ENCODE data around the gene IGFBP7.

IGFBP7 gene

GRCh38 chr4:57070461-57070860, 39.7 kb downstream of the IGFBP7 start:
- H3K4me3 ChIP-seq (ENCODE audit: insufficient read length, low read depth): no peak overlapping the region
- no peak overlapping the region for H3K9ac ChIP-seq (ENCODE audit: insufficient read length, low read depth)
- no peaks in the 10 kb centered on the region for H3K9me3 ChIP-seq (ENCODE audit: insufficient read depth, low read length)
- no peak for TF ChIP-seq ZNF274 (IDR thresholded peaks at IDR 0.05; ENCODE audit: low read depth, low read length)
- TF ChIP-seq YY1 (IDR thresholded peaks at IDR 0.05; ENCODE audit: insufficient read depth, insufficient read length): no peak
- no peak for TF ChIP-seq SUZ12 (IDR thresholded peaks at IDR 0.05; ENCODE audit: extremely low read depth, insufficient read depth, insufficient read length)
- H3K36me3 ChIP-seq (ENCODE audit: insufficient read depth, insufficient read length, low read length): no peaks in the 10 kb centered on the region
- no peak for DNase-seq (ENCODE audit: low read depth, low spot score)
- H3K4me1 ChIP-seq (ENCODE audit: insufficient read depth, insufficient read length): no peaks in the 10 kb centered on the region
- no peaks in the 10 kb centered on the region for H3K27me3 ChIP-seq (ENCODE audit: insufficient read depth, insufficient read length)

GRCh38 chr4:57068237-57068981, 41.8 kb downstream of the IGFBP7 start:
- Histone ChIP-seq H3K27me3 (ENCODE audit: insufficient read depth, insufficient read length) (no peaks in the 10 kb centered on the region), H3K9me3 (ENCODE audit: insufficient read depth, low read length) (no peaks in the 10 kb centered on the region), H3K36me3 (ENCODE audit: insufficient read depth, insufficient read length, low read length) (no peaks in the 10 kb centered on the region), H3K9ac (ENCODE audit: insufficient read length, low read depth) (no peak overlapping the region), H3K4me3 (ENCODE audit: insufficient read length, low read depth) (no peak overlapping the region), H3K4me1 (ENCODE audit: insufficient read depth, insufficient read length) (no peaks in the 10 kb centered on the region)
- TF ChIP-seq YY1 (IDR thresholded peaks at IDR 0.05; ENCODE audit: insufficient read depth, insufficient read length) (no peak), SUZ12 (IDR thresholded peaks at IDR 0.05; ENCODE audit: extremely low read depth, insufficient read depth, insufficient read length) (no peak), ZNF274 (IDR thresholded peaks at IDR 0.05; ENCODE audit: low read depth, low read length) (no peak)
- DNase-seq (ENCODE audit: low read depth, low spot score): no peak

GRCh38 chr4:57065730-57066482, 44.3 kb downstream of the IGFBP7 start:
- TF ChIP-seq SUZ12 (IDR thresholded peaks at IDR 0.05; ENCODE audit: extremely low read depth, insufficient read depth, insufficient read length): no peak
- TF ChIP-seq ZNF274 (IDR thresholded peaks at IDR 0.05; ENCODE audit: low read depth, low read length): no peak
- TF ChIP-seq YY1 (IDR thresholded peaks at IDR 0.05; ENCODE audit: insufficient read depth, insufficient read length): no peak
- Histone ChIP-seq H3K27me3 (ENCODE audit: insufficient read depth, insufficient read length) (no peaks in the 10 kb centered on the region), H3K36me3 (ENCODE audit: insufficient read depth, insufficient read length, low read length) (no peaks in the 10 kb centered on the region), H3K9ac (ENCODE audit: insufficient read length, low read depth) (no peak overlapping the region), H3K4me1 (ENCODE audit: insufficient read depth, insufficient read length) (no peaks in the 10 kb centered on the region), H3K4me3 (ENCODE audit: insufficient read length, low read depth) (no peak overlapping the region), H3K9me3 (ENCODE audit: insufficient read depth, low read length) (no peaks in the 10 kb centered on the region)
- no peak for DNase-seq (ENCODE audit: low read depth, low spot score)

GRCh38 chr4:57064811-57065711, 45.1 kb downstream of the IGFBP7 start:
- TF ChIP-seq ZNF274 (IDR thresholded peaks at IDR 0.05; ENCODE audit: low read depth, low read length): no peak
- no peak for TF ChIP-seq SUZ12 (IDR thresholded peaks at IDR 0.05; ENCODE audit: extremely low read depth, insufficient read depth, insufficient read length)
- no peak for TF ChIP-seq YY1 (IDR thresholded peaks at IDR 0.05; ENCODE audit: insufficient read depth, insufficient read length)
- H3K9ac ChIP-seq (ENCODE audit: insufficient read length, low read depth): no peak overlapping the region
- H3K4me3 ChIP-seq (ENCODE audit: insufficient read length, low read depth): no peak overlapping the region

GRCh38 chr4:57064120-57064519, 46.1 kb downstream of the IGFBP7 start:
- no peaks in the 10 kb centered on the region for H3K9me3 ChIP-seq (ENCODE audit: insufficient read depth, low read length)
- no peaks in the 10 kb centered on the region for H3K36me3 ChIP-seq (ENCODE audit: insufficient read depth, insufficient read length, low read length)
- no peak for TF ChIP-seq SUZ12 (IDR thresholded peaks at IDR 0.05; ENCODE audit: extremely low read depth, insufficient read depth, insufficient read length)
- no peak for TF ChIP-seq YY1 (IDR thresholded peaks at IDR 0.05; ENCODE audit: insufficient read depth, insufficient read length)
- no peak for TF ChIP-seq ZNF274 (IDR thresholded peaks at IDR 0.05; ENCODE audit: low read depth, low read length)
- no peak overlapping the region for H3K9ac ChIP-seq (ENCODE audit: insufficient read length, low read depth)
- DNase-seq (ENCODE audit: low read depth, low spot score): no peak
- H3K4me1 ChIP-seq (ENCODE audit: insufficient read depth, insufficient read length): no peaks in the 10 kb centered on the region
- H3K4me3 ChIP-seq (ENCODE audit: insufficient read length, low read depth): no peak overlapping the region
- no peaks in the 10 kb centered on the region for H3K27me3 ChIP-seq (ENCODE audit: insufficient read depth, insufficient read length)

More at GRCh38 chr4:57064811-57065711, 45.1 kb downstream of the IGFBP7 start:
- Histone ChIP-seq H3K4me1 (ENCODE audit: insufficient read depth, insufficient read length) (no peaks in the 10 kb centered on the region), H3K9me3 (ENCODE audit: insufficient read depth, low read length) (no peaks in the 10 kb centered on the region), H3K27me3 (ENCODE audit: insufficient read depth, insufficient read length) (no peaks in the 10 kb centered on the region), H3K36me3 (ENCODE audit: insufficient read depth, insufficient read length, low read length) (no peaks in the 10 kb centered on the region)
- no peak for DNase-seq (ENCODE audit: low read depth, low spot score)

GRCh38 chr4:57063518-57063917, 46.7 kb downstream of the IGFBP7 start:
- no peak for DNase-seq (ENCODE audit: low read depth, low spot score)
- Histone ChIP-seq H3K9ac (ENCODE audit: insufficient read length, low read depth) (no peak overlapping the region), H3K4me3 (ENCODE audit: insufficient read length, low read depth) (no peak overlapping the region), H3K9me3 (ENCODE audit: insufficient read depth, low read length) (no peaks in the 10 kb centered on the region), H3K36me3 (ENCODE audit: insufficient read depth, insufficient read length, low read length) (no peaks in the 10 kb centered on the region), H3K4me1 (ENCODE audit: insufficient read depth, insufficient read length) (no peaks in the 10 kb centered on the region), H3K27me3 (ENCODE audit: insufficient read depth, insufficient read length) (no peaks in the 10 kb centered on the region)
- TF ChIP-seq ZNF274 (IDR thresholded peaks at IDR 0.05; ENCODE audit: low read depth, low read length) (no peak), SUZ12 (IDR thresholded peaks at IDR 0.05; ENCODE audit: extremely low read depth, insufficient read depth, insufficient read length) (no peak), YY1 (IDR thresholded peaks at IDR 0.05; ENCODE audit: insufficient read depth, insufficient read length) (no peak)
